Measurements from ENCODE around the gene SHLD3.

- TF ChIP-seq EP300 (IDR thresholded peaks at IDR 0.05) = no peak
- TF ChIP-seq, protein P1, sequence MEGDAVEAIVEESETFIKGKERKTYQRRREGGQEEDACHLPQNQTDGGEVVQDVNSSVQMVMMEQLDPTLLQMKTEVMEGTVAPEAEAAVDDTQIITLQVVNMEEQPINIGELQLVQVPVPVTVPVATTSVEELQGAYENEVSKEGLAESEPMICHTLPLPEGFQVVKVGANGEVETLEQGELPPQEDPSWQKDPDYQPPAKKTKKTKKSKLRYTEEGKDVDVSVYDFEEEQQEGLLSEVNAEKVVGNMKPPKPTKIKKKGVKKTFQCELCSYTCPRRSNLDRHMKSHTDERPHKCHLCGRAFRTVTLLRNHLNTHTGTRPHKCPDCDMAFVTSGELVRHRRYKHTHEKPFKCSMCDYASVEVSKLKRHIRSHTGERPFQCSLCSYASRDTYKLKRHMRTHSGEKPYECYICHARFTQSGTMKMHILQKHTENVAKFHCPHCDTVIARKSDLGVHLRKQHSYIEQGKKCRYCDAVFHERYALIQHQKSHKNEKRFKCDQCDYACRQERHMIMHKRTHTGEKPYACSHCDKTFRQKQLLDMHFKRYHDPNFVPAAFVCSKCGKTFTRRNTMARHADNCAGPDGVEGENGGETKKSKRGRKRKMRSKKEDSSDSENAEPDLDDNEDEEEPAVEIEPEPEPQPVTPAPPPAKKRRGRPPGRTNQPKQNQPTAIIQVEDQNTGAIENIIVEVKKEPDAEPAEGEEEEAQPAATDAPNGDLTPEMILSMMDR (IDR thresholded peaks at IDR 0.05) = no peak
Observed at GRCh38 chr5:65647941-65648340, 23.1 kb downstream of the SHLD3 start.
